Endodermal cell (in vitro differentiated cells): ENCODE results near the gene KIF1A. TPM values are rescaled to one million over a fixed set of nuclear protein-coding genes. Genes with fewer than 3 reads are reported as not detected.

Experiments
- DNase-seq: peaks from one replicate; pipeline ENCODE4 v3.0.0-alpha.2; 2017
- H3K27ac ChIP-seq: 2 replicates; pipeline ENCODE4 v1.5.1; 2013; ENCODE audit warnings: mild to moderate bottlenecking, low read depth, low read length, moderate library complexity
- H3K27me3 ChIP-seq: 2 replicates; pipeline ENCODE4 v1.6.1; 2013; ENCODE audit warnings: mild to moderate bottlenecking, low read length, moderate library complexity; ENCODE audit not compliant: insufficient read depth, control insufficient read depth, poor library complexity, severe bottlenecking
- H3K36me3 ChIP-seq: 2 replicates; pipeline ENCODE4 v1.7.0; 2013; ENCODE audit warnings: mild to moderate bottlenecking, low read length, moderate library complexity; ENCODE audit not compliant: control insufficient read depth, insufficient read depth
- H3K4me1 ChIP-seq: one replicate; pipeline ENCODE4 v1.7.0; 2013; ENCODE audit warnings: low read length; ENCODE audit not compliant: control insufficient read depth, insufficient read depth
- H3K4me3 ChIP-seq: 2 replicates; pipeline ENCODE4 v1.5.1; 2013; ENCODE audit warnings: mild to moderate bottlenecking, low read length, moderate library complexity
- H3K9ac ChIP-seq: 2 replicates; pipeline ENCODE4 v1.6.1; 2013; ENCODE audit warnings: mild to moderate bottlenecking, low read length, moderate library complexity; ENCODE audit not compliant: poor library complexity, severe bottlenecking; ENCODE audit errors: extremely low read depth
- H3K9me3 ChIP-seq: 2 replicates; pipeline ENCODE4 v1.6.1; 2013; ENCODE audit warnings: mild to moderate bottlenecking, low read length, moderate library complexity; ENCODE audit not compliant: control insufficient read depth
- H3K27ac Mint-ChIP-seq: 2 replicates; pipeline ENCODE4 v1.8.0; 2020; ENCODE audit warnings: mixed read lengths
- H3K27me3 Mint-ChIP-seq: 2 replicates; pipeline ENCODE4 v1.8.0; 2021; ENCODE audit warnings: mild to moderate bottlenecking, mixed read lengths; ENCODE audit not compliant: insufficient read depth
- H3K36me3 Mint-ChIP-seq: 2 replicates; pipeline ENCODE4 v1.8.0; 2020; ENCODE audit warnings: low read depth, mixed read lengths
- H3K4me1 Mint-ChIP-seq: 2 replicates; pipeline ENCODE4 v1.8.0; 2020; ENCODE audit warnings: mixed read lengths
- H3K4me3 Mint-ChIP-seq: 2 replicates; pipeline ENCODE4 v1.8.0; 2020; ENCODE audit warnings: mild to moderate bottlenecking, moderate library complexity, mixed read lengths
- H3K9me3 Mint-ChIP-seq: 2 replicates; pipeline ENCODE4 v1.8.0; 2020; ENCODE audit warnings: mild to moderate bottlenecking, mixed read lengths
- WGBS, 2 experiments: methylation state at CpG; one replicate each; pipeline versions ENCODE4 v1.1.5 to v1.1.7; 2013; ENCODE audit warnings: missing lambda C conversion rate in 2 of 2, mixed read lengths in 1 of 2; ENCODE audit not compliant: insufficient coverage in 1 of 2, insufficient read length in 1 of 2; 5-methylcytosine and 5-hydroxymethylcytosine counted together
- total RNA-seq, 2 donors: library from RNA; stranded (reverse); fragmentation: NEBNext Ultra II Directional in 1 of 2; extraction: Animal tissue kit (Norgen Biotek cat#: 25700) in 1 of 2; gene quantifications; 2 replicates in 1 of 2; 3 replicates in 1 of 2; pipeline ENCODE4 v1.2.1, GENCODE V29; 2021
- TF ChIP-seq, protein P1 (sequence below): fragments of 200-600 bp; sonication (generic); conservative IDR thresholded peaks from 2 replicates; pipeline ENCODE4 v1.5.0; 2021; ENCODE audit warnings: antibody characterized with exemption, mild to moderate bottlenecking

The KIF1A gene
- total RNA-seq, 2 donors from 2014 or later: 58.8 to 83.1 TPM

DNA sequence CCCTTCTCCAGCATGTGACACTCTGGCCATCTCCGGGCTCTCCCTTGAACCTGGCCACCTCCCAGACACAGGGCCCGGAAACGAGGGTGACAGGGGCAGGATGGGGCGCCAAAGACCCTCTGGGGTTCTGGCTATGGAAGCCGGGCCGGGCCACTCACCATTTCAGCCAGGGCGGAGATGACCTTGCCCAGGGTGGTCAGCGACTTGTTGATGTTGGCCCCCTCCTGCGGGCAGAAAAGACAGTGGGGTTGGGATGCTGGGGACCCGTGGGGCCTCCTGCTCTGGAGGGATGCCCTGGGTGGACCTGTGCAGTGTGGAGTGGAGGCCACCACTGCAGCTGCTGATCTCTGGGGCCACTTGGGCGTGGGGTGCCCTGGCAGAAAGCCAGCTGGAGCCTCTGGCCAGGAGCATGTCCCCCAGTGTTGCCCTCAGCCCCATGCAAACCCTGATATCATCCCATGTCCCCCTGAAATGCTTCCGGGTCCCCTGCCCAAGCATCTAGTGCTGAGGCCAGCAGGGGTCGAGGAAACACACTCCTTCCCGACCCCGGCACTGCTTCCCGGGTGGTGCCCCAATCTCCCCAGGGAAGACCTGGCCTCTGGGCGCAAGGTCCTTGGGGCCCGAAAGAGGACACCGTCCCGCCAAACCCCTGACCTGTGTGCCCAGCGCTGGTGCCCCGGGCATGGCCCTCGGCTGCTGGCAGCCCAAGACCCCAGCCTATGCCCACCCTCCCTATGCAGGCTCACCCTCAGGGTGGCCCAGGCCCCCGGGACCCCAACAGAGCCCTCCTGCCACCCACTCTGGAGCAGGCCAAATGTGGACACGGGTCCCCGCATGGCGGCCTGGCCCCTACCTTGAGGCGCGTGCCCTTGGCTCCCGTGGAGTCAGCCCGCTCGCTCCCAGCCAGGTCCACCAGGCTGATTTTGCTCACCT, 36.9 kb downstream of the KIF1A start:
- WGBS, 2 experiments: 95 to 98% methylated on average over 18 to 32 of the region's 32 CpGs
- no peaks in the 10 kb centered on the region for H3K36me3 ChIP-seq
- H3K9ac ChIP-seq: no peak overlapping the region
- TF ChIP-seq, protein P1, sequence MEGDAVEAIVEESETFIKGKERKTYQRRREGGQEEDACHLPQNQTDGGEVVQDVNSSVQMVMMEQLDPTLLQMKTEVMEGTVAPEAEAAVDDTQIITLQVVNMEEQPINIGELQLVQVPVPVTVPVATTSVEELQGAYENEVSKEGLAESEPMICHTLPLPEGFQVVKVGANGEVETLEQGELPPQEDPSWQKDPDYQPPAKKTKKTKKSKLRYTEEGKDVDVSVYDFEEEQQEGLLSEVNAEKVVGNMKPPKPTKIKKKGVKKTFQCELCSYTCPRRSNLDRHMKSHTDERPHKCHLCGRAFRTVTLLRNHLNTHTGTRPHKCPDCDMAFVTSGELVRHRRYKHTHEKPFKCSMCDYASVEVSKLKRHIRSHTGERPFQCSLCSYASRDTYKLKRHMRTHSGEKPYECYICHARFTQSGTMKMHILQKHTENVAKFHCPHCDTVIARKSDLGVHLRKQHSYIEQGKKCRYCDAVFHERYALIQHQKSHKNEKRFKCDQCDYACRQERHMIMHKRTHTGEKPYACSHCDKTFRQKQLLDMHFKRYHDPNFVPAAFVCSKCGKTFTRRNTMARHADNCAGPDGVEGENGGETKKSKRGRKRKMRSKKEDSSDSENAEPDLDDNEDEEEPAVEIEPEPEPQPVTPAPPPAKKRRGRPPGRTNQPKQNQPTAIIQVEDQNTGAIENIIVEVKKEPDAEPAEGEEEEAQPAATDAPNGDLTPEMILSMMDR: no peak
- H3K36me3 Mint-ChIP-seq: no peaks in the 10 kb centered on the region
- no peaks in the 10 kb centered on the region for H3K4me1 ChIP-seq
- DNase-seq: no peak
- H3K27me3 Mint-ChIP-seq: no peaks in the 10 kb centered on the region
- H3K4me1 Mint-ChIP-seq: no peaks in the 10 kb centered on the region
- H3K4me3 Mint-ChIP-seq: no peak overlapping the region
- no peak overlapping the region for H3K27ac ChIP-seq
- no peak overlapping the region for H3K4me3 ChIP-seq
- no peaks in the 10 kb centered on the region for H3K27me3 ChIP-seq
- H3K9me3 Mint-ChIP-seq: no peaks in the 10 kb centered on the region
- H3K27ac Mint-ChIP-seq: no peak overlapping the region
- H3K9me3 ChIP-seq: no peaks in the 10 kb centered on the region

GRCh38 chr2:240782221-240782885, 37.7 kb downstream of the KIF1A start:
- Mint-ChIP-seq H3K9me3 (no peaks in the 10 kb centered on the region), H3K4me1 (no peaks in the 10 kb centered on the region), H3K36me3 (no peaks in the 10 kb centered on the region), H3K27me3 (no peaks in the 10 kb centered on the region), H3K4me3 (no peak overlapping the region), H3K27ac (no peak overlapping the region)
- H3K27me3 ChIP-seq: no peaks in the 10 kb centered on the region
- WGBS, 2 experiments: 93% methylated on average over 6 to 43 of the region's 43 CpGs
- H3K27ac ChIP-seq: no peak overlapping the region
- no peaks in the 10 kb centered on the region for H3K9me3 ChIP-seq
- H3K36me3 ChIP-seq: no peaks in the 10 kb centered on the region
- no peak overlapping the region for H3K4me3 ChIP-seq
- no peak overlapping the region for H3K9ac ChIP-seq
- no peak for DNase-seq
- no peaks in the 10 kb centered on the region for H3K4me1 ChIP-seq
- TF ChIP-seq, protein P1: no peak

GRCh38 chr2:240781471-240782220, 38.4 kb downstream of the KIF1A start:
- Histone ChIP-seq H3K9me3 (no peaks in the 10 kb centered on the region), H3K4me1 (no peaks in the 10 kb centered on the region), H3K27me3 (no peaks in the 10 kb centered on the region), H3K4me3 (no peak overlapping the region), H3K9ac (no peak overlapping the region), H3K36me3 (no peaks in the 10 kb centered on the region), H3K27ac (no peak overlapping the region)
- H3K27ac Mint-ChIP-seq: no peak overlapping the region
- no peaks in the 10 kb centered on the region for H3K27me3 Mint-ChIP-seq
- no peaks in the 10 kb centered on the region for H3K4me1 Mint-ChIP-seq
- TF ChIP-seq, protein P1: no peak
- H3K4me3 Mint-ChIP-seq: no peak overlapping the region
- no peaks in the 10 kb centered on the region for H3K9me3 Mint-ChIP-seq
- no peak for DNase-seq
- no peaks in the 10 kb centered on the region for H3K36me3 Mint-ChIP-seq
- 95 to 96% methylated on average over 52 to 58 of the region's 58 CpGs for whole genome bisulfite sequencing, 2 experiments
